Glutamatergic neuron (in vitro differentiated cells): ENCODE measurements around the gene FAM107B. TPM values are rescaled to one million over a fixed set of nuclear protein-coding genes. Genes with fewer than 3 reads are reported as not detected.

Experiments
- DNase-seq: peaks from one replicate; pipeline ENCODE4 v3.0.0; 2022
- H3K27ac Mint-ChIP-seq: one replicate; pipeline ENCODE4 v1.8.0; 2020; ENCODE audit warnings: mild to moderate bottlenecking, mixed read lengths, inconsistent platforms; ENCODE audit not compliant: unreplicated experiment
- H3K27me3 Mint-ChIP-seq: one replicate; pipeline ENCODE4 v1.8.0; 2020; ENCODE audit warnings: mild to moderate bottlenecking, moderate library complexity, mixed read lengths, inconsistent platforms; ENCODE audit not compliant: unreplicated experiment
- H3K36me3 Mint-ChIP-seq: one replicate; pipeline ENCODE4 v1.8.0; 2020; ENCODE audit warnings: mild to moderate bottlenecking, mixed read lengths, inconsistent platforms; ENCODE audit not compliant: unreplicated experiment
- H3K4me1 Mint-ChIP-seq: one replicate; pipeline ENCODE4 v1.8.0; 2020; ENCODE audit warnings: mild to moderate bottlenecking, low read depth, mixed read lengths, inconsistent platforms; ENCODE audit not compliant: unreplicated experiment
- H3K4me3 Mint-ChIP-seq: one replicate; pipeline ENCODE4 v1.8.0; 2020; ENCODE audit warnings: mild to moderate bottlenecking, mixed read lengths, inconsistent platforms; ENCODE audit not compliant: unreplicated experiment
- H3K9me3 Mint-ChIP-seq: one replicate; pipeline ENCODE4 v1.8.0; 2020; ENCODE audit warnings: mild to moderate bottlenecking, moderate library complexity, mixed read lengths, inconsistent platforms; ENCODE audit not compliant: unreplicated experiment
- total RNA-seq: library from RNA; stranded (reverse); fragmentation: NEBNext Ultra II Directional; extraction: Animal tissue kit (Norgen Biotek cat#: 25700); gene quantifications from one replicate; pipeline ENCODE4 v1.2.1, GENCODE V29; 2021; ENCODE audit not compliant: unreplicated experiment
- TF ChIP-seq, protein P1 (sequence below): fragments of 200-600 bp; sonication (generic); IDR thresholded peaks from one replicate; pipeline ENCODE4 v1.5.0; 2021; ENCODE audit not compliant: partially characterized antibody, unreplicated experiment

The FAM107B gene
- total RNA-seq, 1 donor from 2014 or later: 88.6 TPM

GRCh38 chr10:14513123-14513522, 261.6 kb downstream of the FAM107B start:
- Mint-ChIP-seq H3K27ac (no peak overlapping the region), H3K9me3 (no peaks in the 10 kb centered on the region), H3K27me3 (no peaks in the 10 kb centered on the region), H3K36me3 (peaks cover 9% of the 10 kb centered on the region), H3K4me1 (no peaks in the 10 kb centered on the region), H3K4me3 (no peak overlapping the region)
- no peak for DNase-seq
- TF ChIP-seq, protein P1, sequence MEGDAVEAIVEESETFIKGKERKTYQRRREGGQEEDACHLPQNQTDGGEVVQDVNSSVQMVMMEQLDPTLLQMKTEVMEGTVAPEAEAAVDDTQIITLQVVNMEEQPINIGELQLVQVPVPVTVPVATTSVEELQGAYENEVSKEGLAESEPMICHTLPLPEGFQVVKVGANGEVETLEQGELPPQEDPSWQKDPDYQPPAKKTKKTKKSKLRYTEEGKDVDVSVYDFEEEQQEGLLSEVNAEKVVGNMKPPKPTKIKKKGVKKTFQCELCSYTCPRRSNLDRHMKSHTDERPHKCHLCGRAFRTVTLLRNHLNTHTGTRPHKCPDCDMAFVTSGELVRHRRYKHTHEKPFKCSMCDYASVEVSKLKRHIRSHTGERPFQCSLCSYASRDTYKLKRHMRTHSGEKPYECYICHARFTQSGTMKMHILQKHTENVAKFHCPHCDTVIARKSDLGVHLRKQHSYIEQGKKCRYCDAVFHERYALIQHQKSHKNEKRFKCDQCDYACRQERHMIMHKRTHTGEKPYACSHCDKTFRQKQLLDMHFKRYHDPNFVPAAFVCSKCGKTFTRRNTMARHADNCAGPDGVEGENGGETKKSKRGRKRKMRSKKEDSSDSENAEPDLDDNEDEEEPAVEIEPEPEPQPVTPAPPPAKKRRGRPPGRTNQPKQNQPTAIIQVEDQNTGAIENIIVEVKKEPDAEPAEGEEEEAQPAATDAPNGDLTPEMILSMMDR: no peak

GRCh38 chr10:14510346-14510745, 264.4 kb downstream of the FAM107B start:
- Mint-ChIP-seq H3K4me3 (no peak overlapping the region), H3K9me3 (no peaks in the 10 kb centered on the region), H3K36me3 (peaks cover 9% of the 10 kb centered on the region), H3K27ac (no peak overlapping the region), H3K27me3 (peaks cover 4% of the 10 kb centered on the region), H3K4me1 (no peaks in the 10 kb centered on the region)
- TF ChIP-seq, protein P1: no peak
- no peak for DNase-seq

- TF ChIP-seq, protein P1: no peak
- Mint-ChIP-seq H3K36me3 (peaks cover 9% of the 10 kb centered on the region), H3K4me1 (no peaks in the 10 kb centered on the region), H3K27ac (no peak overlapping the region), H3K4me3 (no peak overlapping the region), H3K27me3 (peaks cover 4% of the 10 kb centered on the region), H3K9me3 (no peaks in the 10 kb centered on the region)
- no peak for DNase-seq
Observed at GRCh38 chr10:14508725-14509124, 266.0 kb downstream of the FAM107B start.

GRCh38 chr10:14507781-14508180, 266.9 kb downstream of the FAM107B start:
- H3K27me3 Mint-ChIP-seq: peaks cover 4% of the 10 kb centered on the region

DNA sequence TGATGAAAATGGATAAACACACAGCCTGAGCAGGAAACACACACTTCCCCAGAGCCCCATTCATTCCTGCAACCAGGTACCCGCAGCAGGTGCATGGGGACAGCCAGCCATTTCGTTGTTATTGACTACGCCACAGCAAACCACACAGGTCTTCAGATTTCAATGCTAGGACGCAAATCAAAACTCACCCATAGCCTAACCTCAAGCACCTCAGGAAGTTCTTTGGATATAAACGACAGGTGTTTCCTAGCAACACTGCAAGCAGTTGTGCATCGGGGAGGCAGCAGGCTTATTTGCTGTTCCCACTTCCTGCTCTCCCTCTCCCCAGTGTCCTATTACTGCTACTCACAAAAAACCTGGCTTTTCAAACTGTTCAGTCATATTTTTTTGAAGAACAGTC, 267.5 kb downstream of the FAM107B start:
- peaks cover 9% of the 10 kb centered on the region for H3K36me3 Mint-ChIP-seq
- peaks cover 4% of the 10 kb centered on the region for H3K27me3 Mint-ChIP-seq
- no peaks in the 10 kb centered on the region for H3K9me3 Mint-ChIP-seq
- DNase-seq: no peak
- H3K4me1 Mint-ChIP-seq: no peaks in the 10 kb centered on the region
- H3K4me3 Mint-ChIP-seq: no peak overlapping the region
- TF ChIP-seq, protein P1: no peak
- H3K27ac Mint-ChIP-seq: no peak overlapping the region

More at GRCh38 chr10:14507781-14508180, 266.9 kb downstream of the FAM107B start:
- TF ChIP-seq, protein P1: no peak
- Mint-ChIP-seq H3K9me3 (no peaks in the 10 kb centered on the region), H3K27ac (no peak overlapping the region), H3K4me3 (no peak overlapping the region), H3K4me1 (no peaks in the 10 kb centered on the region), H3K36me3 (peaks cover 9% of the 10 kb centered on the region)
- no peak for DNase-seq
